HG03108 (cell line): ENCODE data around the gene STK39.

Experiments used
- ATAC-seq: cut with Tn5 transposase; IDR thresholded peaks from one replicate; pipeline ENCODE4 v1.9.1; 2021; ENCODE audit warnings: moderate library complexity; ENCODE audit not compliant: unreplicated experiment

STK39 gene

DNA sequence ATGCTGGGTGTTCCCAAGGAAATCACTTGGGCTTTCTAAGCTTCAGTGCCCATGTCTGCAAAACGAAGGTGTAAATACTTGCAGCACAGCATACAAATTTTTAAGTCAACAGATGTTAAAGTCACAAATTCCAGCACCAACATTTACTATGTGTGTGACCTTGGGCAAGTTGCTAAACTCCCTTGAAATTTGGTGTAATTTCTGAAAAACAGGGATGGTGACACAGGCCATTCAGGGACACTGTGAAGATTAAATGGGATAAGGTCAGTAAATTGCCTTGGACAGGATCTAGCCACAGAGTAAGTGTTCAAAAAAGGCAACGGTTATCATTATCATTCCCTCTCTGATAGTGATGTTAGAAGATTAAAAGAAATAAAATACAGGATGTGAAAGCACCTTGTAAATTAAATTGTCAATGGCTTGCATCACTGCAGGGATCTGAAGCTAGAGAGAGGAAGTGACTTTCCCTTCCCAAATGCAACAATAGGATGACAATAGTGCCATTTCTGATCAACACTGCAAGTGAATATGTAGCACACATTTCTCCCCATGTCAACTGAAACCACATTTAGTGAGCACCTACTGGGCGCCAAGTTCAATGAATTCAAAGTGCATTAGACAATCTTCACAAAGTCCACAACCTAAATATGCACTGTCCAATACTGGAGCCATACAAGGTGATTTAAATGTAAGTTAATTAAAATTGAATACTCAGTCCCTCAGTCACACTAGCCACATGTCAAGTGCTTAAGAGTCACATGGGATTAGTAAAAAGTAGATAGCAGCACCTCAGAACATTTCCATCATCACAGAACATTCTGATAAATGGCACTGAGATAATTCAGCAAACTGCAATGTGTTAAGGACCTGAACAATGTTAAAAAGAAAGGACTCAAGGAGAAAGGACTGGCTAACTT is 81.2 kb downstream of the STK39 start:
- no peak for ATAC-seq

DNA sequence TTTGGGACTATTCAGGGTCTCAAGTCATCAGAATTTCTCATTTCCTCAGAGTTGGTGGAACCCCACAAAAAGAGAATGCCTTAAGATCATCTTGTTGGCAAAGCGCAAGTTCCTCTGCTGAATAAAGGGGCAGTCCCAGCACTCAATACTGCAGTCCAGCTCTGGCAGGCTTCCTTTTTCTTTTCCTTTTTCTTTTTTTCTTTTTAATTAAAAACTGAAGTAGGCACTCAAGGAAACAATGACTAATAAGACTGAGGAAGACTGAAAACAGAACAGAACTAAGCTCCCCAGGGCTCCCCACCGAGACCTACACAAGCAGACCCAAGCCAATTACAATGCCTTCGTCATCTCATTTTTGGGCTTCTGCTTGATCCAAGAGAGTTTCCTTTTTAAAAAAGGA is 82.0 kb downstream of the STK39 start:
- ATAC-seq: no peak

DNA sequence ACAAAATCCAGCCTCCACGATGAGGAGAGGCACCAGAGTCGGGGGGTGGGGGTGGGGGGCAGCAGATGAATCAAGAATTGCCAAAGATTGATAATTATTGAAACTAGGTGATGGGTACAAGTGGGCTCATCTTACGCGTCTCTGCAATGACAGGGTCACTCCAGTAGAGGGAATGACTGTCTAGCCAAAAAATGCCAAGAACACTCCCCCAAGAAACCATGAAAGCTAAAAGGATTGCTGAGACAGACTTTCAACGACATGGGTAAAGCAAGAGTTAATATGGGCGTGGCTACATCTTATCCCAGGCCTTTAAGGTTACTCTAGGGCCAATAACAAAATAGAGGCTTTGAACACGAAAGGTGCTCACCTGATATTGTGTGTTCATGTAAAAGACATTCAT is 86.5 kb downstream of the STK39 start:
- no peak for ATAC-seq

DNA sequence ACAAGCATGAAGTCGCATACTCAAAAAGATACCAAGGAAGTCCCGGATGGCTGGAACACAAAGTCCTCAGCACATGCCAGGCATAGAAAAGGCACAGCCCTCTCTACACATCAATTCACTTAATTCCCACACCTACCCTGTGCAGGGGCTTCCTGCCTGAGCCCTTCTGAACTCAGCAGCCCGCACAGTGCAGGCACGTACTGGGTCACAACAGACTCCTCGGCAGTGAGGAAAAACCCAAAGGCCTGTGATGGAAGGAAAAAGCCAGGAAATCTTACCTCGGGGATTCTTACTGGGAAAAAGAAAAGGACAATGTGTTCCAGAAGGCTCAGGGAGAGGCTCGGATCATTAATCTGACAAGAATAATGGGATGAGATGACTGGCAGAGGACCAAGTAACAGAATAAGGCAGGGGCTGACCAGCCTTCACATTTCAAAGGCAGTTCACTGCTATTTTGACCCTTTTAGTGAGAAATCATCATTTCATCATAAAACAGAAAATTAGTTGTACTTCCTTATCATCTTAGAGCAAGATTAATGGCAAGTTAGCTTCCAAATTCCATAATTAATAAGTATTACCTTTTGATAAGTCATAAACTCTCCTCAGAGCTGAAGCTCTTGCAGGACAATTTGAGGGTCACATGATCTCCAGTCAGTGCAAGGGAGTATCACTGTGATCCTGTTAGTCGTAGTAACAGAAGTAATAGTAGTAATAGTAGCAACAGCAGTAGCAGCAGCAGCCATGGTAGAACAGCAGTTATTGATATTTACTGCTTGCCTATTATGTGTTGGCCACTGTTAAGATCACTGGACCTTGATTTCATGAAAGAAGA is 87.4 kb downstream of the STK39 start:
- no peak for ATAC-seq

DNA sequence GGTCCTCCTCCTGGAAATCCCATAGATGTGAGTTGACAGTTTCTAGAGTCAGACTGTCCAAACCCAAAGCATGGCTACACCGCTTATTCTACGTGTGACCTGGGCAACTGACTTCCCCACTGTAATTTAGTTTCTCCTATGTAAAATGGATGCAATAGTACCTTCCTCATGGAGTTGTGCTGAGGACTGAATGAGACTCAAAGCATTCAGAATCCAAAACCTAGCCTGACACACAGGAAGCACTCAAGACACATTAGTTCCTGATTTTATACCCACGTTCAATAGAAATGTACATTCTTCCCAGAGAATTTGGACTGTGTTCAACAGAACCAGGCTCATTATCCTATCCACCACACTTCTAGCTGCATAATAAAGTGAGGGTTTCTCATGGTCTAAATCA is 88.8 kb downstream of the STK39 start:
- ATAC-seq: no peak

DNA sequence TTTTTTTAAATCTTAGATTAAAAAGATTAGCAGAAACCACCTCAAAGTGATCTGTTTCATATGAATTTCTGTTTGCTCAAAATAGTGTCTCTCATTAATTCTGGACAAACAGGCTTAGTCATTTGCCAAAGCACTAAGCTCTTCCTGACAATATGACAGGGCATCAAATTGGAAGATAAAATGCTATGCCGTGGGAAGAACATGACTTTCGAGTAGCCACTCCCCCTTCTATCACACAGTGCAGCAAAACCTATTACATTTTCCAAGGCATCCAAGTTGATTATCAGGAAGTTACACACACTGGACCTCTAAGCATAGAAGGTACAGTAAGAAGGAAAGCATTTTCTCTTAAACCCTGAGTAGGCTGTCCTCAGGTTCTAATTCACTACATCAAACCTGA is 89.5 kb downstream of the STK39 start:
- ATAC-seq: no peak

DNA sequence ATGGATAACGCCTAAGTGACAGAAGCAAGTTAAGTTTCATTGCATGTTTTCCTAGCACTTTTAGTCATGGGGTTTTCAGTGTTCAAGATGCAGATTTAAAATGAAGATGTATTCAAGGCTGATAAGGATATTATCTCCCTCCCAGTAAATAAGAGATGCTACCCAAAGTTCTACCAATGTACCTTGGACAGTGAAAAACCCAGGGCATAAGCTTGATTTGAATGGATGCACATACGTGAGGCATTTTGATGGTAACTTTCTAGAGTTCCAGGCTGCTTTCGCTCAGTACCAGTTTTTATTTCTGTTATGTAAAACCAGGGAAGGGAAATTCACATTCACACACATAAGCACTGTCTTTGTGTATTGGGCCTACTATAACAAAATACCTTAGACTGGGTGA is 90.3 kb downstream of the STK39 start:
- ATAC-seq: no peak

DNA sequence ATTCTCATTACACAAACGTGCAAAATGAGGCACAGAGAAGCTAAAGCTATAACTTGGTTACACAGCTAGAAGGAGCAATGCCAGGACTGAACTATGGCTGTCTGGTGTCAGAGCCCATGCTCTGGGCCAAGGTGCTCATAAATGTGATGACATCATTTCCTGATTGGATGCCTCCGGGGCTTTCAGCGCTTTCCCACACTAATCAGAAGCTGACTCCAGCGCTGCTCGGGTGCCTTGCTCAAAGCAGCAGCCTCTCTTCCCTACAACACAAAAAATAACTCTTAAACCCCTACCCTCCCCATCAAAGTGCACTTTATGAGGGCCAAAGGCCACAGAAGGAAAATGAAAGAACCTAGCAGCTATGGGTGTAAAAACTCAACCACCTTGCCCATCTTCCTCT is 90.7 kb downstream of the STK39 start:
- ATAC-seq: no peak

DNA sequence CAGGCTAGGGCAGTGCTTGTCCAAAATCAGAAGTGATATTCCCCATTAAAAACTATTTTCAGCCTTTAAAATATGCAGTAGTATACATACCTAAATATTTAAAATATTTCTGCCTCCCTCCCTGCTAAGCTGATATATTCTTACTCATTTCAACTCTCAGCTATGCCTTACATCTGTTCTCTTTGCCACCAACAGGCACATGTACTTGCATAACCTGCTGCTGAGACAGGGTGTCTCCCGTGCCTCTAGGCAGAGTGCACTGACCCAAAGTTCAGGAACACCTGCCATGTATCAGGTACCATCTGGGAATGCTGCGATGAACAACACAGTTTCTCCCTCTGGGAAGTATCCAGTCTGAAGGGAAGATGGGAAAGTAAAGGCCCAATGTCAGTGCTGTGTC is 91.7 kb downstream of the STK39 start:
- ATAC-seq: no peak

DNA sequence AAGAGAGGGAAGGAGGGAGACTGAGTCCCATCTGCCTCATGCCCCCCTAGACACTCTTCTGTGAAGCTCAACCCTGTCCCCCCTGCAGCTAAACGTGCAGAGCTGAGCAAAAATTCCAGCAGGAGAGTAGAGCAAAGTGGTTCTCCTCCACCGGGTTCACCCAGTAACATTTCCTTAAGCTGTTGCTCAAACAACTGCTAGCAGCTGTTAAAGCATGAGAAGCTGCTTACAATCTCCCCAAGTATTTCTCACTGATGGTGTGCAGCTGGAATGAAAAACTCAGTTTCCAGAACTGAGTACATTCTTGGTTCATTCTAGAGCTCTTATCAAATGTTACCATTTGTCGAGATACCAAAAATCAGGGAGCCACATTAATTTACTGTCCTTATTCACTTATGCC is 92.3 kb downstream of the STK39 start:
- no peak for ATAC-seq

DNA sequence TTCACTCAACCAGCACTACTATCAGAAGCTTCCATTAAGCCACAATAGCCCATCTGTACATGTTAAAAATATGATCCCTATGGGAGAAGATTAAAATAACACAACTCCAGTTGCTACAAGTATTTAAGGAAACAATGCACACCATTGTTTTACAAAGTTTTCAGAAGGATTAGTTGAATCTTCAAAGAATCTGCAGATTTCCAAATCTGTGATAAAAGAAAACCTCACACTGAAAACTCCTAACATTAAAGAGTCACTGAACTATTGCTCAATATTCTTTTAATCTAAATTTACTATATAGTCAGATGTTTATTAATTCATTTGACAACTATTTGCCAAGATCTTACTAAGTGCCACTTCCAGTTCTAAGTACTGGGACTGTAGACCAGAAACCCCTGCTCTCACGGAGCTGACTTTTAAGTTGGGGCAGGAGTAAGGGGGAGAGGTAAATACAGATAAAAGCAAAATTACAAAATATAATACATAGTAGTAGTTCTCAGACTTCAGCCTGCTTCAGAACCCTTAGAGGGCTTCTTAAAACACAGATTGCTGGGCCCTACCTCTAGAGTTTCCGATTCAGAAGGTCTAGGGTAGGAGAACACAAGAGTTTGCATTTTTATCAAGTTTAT is 94.4 kb downstream of the STK39 start:
- no peak for ATAC-seq

DNA sequence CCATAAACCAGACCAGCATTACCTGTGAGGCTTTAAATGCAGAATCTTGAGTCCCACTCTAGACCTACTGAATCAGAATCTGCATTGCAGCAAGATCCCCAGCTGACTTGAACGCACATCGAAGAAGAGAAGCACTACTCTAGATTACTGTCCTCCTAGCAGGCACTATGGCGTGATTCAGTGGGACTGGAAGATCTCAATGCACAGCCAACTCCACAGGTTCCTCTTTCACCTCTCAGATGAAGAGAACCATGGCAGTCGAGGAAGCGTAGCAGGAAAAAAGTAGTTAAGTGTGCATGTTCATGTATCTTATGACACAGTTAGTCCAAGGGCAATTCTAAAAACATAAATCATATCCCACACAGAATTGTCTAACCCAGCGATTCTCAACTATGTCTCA is 97.4 kb downstream of the STK39 start:
- ATAC-seq: no peak

DNA sequence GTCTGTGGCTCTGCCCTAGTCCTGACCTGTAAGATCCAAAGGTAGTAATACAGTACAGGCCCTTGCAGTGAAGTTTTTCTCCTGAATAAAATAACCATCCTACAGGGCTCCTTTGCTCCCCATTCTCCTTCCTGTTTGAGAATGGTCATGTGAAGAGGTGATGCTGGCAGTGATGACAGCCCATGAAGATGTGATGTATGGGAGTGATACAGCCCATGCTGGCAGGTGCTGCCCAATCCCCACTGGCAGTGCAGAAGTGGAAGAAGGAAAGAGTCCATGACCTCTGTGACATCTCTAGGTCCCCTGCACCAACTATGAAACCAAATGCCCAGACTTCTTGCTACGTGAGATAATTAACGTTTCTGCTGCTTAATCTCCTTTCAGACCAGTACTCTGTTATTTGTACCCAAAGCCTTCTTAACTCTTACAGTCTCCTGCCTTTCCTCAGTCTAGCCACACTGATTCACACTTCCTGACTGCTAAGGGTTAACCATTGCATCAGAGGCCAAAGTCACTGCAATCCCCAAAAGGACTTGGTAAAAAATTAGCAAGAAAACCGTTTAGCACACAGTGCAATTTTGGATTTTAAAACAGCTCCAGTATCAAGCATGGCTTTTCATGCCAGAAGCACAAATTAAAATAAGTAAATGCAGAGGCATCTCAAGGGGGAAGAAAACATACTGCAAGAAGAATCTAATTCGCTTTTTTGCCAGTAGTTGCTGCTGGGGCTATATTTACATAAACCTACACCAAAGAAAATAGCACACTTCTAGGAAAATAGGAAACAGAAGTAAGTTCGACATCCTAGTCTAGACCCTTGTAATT is 98.0 kb downstream of the STK39 start:
- no peak for ATAC-seq

DNA sequence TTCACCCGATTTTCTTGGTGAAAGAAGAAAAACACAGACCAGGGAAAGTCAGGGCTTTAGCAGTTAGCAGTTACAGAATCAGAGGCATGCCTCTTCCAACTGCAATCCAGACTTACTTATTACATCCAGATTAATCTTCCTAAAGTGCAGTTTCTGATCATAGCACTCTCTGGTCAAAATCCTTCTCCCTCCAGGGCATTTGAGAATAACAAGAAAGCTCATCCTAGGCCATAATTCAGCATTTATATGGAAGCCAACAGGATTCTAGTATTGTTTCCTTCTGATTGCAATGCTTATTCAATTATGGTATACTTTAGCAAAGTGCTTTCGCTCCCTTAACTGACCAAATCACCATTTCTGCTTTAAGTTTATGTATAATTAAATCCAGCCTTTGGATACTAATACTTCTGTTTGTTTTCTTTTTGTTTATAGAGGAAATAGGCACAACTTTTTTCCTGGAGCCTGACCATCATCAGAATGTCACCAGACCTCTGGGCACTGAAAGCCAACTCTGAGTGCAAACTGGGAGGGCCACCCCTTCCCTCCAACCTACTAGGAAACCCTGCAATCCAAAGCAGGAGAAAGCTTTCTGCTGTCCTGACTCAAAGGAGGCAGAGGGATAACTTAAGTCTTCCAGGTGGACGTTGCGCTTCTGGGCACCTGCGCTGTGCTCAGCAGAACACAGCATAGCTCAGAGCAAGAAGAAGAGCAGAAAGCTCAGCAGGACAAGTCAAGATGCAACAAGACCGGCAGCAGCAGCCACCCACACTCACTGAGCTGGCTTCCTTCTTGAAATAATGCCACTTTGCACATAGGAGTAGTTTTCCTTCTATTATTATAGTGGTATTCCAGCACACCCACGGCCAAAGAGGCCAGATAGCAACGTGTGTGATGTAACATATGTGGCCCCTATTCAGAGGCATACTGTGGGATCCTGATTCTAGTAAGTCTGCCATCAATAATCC is 99.3 kb downstream of the STK39 start:
- ATAC-seq: no peak

DNA sequence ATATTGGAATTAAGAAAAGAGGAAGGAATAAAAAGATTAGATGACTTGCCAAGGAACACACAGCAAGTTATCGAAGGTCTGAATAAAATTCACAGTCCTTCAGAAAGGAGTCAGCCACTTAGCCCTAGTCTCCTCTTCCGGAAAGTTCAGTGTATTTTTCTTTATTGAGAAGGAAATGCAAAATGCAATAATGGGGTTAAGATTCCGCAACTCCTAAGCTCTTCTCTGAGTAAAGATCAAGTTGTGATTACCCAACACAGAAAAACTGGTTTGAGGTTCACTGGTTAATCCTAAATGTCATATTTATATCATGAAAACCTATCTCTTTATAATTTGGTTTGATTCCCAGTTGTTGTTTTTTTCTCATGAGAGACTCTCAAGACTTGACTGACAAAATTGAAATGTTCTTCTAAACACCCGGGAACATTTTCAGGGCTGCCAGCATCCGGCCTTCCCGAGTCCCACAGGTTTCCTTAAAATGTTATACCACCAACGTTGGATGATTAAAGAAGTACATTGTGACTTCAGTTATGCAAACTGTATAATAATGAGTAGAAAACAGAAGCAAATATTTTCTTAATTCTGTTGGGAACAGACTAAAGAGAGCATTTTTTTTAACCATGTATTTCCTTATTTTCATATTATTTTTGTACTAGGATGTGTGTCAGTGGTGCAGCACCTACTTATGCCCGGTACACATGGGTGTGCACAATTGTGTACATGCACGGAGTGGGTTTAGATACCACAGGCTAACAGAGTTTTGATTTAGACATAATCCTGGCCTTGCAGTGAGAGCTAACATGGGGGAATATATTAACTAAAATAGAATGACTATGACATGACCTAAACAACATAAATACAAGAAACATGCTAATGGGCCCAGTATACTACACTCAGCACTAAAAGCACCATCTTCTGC is 100.2 kb downstream of the STK39 start:
- ATAC-seq: no peak

DNA sequence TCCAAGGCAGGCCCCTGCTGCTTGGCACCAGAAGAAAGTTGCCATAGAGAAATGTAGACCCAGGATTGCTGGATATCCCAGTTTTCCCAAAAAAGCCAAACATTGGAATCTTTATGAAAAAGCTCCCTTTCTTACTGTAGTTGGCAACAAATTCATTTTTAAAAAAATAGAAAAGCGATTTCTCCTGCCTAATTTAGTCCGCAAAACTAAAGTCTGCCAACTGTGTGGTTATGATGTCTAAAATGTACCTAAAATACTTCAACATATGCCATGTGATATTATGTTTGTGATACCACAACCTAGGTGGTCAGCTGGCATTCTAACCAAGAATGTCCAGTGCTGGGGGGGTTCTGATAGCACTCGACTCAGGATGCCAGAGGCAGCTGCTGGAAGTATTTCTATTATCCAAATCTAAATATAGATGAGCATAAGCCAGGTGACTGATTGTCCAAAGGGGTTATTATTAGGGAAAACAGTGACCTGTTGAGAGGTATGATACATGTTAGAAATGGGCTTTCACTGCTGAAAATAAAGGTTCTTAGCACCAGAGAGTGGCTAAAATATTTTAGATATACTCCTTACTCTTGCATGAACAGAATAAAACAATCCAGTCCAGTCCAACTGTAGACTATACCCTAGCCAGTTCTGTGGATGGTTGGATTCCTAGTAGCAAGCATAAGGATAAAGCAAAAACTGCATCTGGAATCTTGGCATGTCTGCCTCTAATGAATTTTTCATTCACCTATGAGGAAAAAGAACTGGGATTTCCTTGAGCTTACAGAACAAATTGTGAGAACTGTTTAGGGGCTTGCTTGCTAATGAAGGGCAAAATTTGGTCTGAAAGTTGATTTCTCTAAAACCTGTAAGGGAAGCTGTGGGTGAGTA is 101.7 kb downstream of the STK39 start:
- no peak for ATAC-seq

DNA sequence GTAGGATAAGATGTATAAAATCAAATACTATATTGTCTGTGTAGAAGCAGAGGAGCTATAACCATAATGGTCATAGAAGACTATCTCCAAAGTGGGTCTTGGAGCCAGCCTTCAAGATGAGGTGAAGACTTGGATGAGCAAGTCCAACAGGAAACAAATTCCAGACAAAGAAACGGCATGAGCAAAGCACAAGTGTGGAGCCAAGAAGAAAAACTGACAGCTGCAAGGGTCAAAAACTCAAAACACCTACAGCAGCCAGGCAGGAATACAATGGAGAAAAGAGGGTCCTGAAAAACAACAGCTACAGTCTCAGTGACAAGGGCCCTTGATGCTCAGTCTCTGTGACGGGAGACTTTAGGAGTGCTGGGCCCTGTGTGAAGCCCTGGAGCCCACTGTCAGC is 102.4 kb downstream of the STK39 start:
- ATAC-seq: no peak

DNA sequence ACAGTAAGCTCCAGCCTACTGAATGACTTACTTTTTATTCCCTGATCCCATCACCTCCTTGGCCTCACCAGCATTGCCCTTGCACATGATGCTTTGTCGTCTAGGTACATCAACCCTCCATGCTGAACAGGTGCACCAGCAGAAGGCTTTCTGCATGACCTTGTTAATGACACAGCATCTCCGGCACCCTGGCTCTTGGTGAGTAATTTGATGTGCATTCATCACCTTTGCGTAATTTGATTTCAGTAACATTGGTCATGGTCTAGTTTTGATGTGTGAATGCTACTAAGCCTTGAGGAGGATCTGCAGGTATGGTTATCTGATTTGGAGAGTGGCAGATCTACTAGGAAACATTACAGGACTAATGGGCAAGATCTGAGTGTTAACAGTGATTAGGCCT is 103.6 kb downstream of the STK39 start:
- ATAC-seq: no peak
